A549 (cell line): Measurements from ENCODE around the gene LSM14B.

Source experiments
- CHD2 ChIP-seq: fragments of 150-350 bp; IDR thresholded peaks from 2 replicates; pipeline ENCODE4 v1.6.1; 2014; ENCODE audit warnings: low read length; ENCODE audit not compliant: partially characterized antibody
- EP300 ChIP-seq, 2 experiments: fragments of >200 bp; sonication (Bioruptor Twin); formaldehyde crosslinking; IDR thresholded peaks; 2 replicates in 1 of 2; 3 replicates in 1 of 2; pipeline ENCODE4 v1.6.1; 2016 to 2017
- JUNB ChIP-seq: fragments of >200 bp; sonication (Bioruptor Twin); formaldehyde crosslinking; IDR thresholded peaks from 2 replicates; pipeline ENCODE4 v1.6.1; 2016
- KDM1A ChIP-seq: fragments of 200-600 bp; sonication (generic); IDR thresholded peaks from 2 replicates; pipeline ENCODE4 v1.6.1; 2016; ENCODE audit warnings: low read depth, mild to moderate bottlenecking
- MAFK ChIP-seq: fragments of 450-650 bp; IDR thresholded peaks from 2 replicates; pipeline ENCODE4 v1.6.1; 2014; ENCODE audit not compliant: partially characterized antibody
- MAX ChIP-seq: IDR thresholded peaks from 2 replicates; pipeline ENCODE4 v1.6.1; 2012
- MAZ ChIP-seq: fragments of 150-350 bp; IDR thresholded peaks from 2 replicates; pipeline ENCODE4 v1.6.1; 2014; ENCODE audit warnings: antibody characterized with exemption, low read depth, low read length, borderline replicate concordance
- PHF8 ChIP-seq: fragments of 200-600 bp; sonication (generic); IDR thresholded peaks from 2 replicates; pipeline ENCODE4 v1.6.1; 2016; ENCODE audit warnings: low read depth, mild to moderate bottlenecking, antibody characterized with exemption, moderate library complexity, borderline replicate concordance
- POLR2A ChIP-seq: IDR thresholded peaks from 2 replicates; pipeline ENCODE4 v1.6.1; 2012; ENCODE audit warnings: mild to moderate bottlenecking, low read length
- RAD21 ChIP-seq, 2 experiments: fragments of >200 bp in 1 of 2; sonication (Bioruptor Twin) in 1 of 2; formaldehyde crosslinking in 1 of 2; IDR thresholded peaks in 1 of 2; conservative IDR thresholded peaks in 1 of 2; 2 replicates in 1 of 2; 3 replicates in 1 of 2; pipeline ENCODE4 v1.6.1; 2012 to 2018; ENCODE audit warnings: inconsistent platforms in 1 of 2
- RCOR1 ChIP-seq: fragments of 150-350 bp; IDR thresholded peaks from 2 replicates; pipeline ENCODE4 v1.6.1; 2014; ENCODE audit warnings: antibody characterized with exemption, low read length, low read depth
- TF ChIP-seq, protein P1 (sequence below): fragments of >200 bp; sonication (Bioruptor Twin); formaldehyde crosslinking; IDR thresholded peaks from 3 replicates; pipeline ENCODE4 v1.5.1; 2016

GRCh38 chr20:62119115-62119514 is 3.2 kb upstream of the LSM14B start:
- TF ChIP-seq, protein P1, sequence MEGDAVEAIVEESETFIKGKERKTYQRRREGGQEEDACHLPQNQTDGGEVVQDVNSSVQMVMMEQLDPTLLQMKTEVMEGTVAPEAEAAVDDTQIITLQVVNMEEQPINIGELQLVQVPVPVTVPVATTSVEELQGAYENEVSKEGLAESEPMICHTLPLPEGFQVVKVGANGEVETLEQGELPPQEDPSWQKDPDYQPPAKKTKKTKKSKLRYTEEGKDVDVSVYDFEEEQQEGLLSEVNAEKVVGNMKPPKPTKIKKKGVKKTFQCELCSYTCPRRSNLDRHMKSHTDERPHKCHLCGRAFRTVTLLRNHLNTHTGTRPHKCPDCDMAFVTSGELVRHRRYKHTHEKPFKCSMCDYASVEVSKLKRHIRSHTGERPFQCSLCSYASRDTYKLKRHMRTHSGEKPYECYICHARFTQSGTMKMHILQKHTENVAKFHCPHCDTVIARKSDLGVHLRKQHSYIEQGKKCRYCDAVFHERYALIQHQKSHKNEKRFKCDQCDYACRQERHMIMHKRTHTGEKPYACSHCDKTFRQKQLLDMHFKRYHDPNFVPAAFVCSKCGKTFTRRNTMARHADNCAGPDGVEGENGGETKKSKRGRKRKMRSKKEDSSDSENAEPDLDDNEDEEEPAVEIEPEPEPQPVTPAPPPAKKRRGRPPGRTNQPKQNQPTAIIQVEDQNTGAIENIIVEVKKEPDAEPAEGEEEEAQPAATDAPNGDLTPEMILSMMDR, result no peak
- no peak for TF ChIP-seq POLR2A
- no peak for TF ChIP-seq MAX
- no peak for TF ChIP-seq JUNB
- no peak for TF ChIP-seq PHF8
- no peak for TF ChIP-seq MAFK
- no peak for TF ChIP-seq CHD2
- no peak for TF ChIP-seq KDM1A
- no peak for TF ChIP-seq RAD21 (conservative IDR thresholded peaks at IDR 0.05 in 1 of 2, IDR thresholded peaks at IDR 0.05 in 1 of 2)
- no peak for TF ChIP-seq EP300 (IDR thresholded peaks at IDR 0.05)
- TF ChIP-seq RCOR1, result no peak
- no peak for TF ChIP-seq MAZ
